AG10803 (cell line): ENCODE results near the gene BATF2.
A peak's percentile ranks its signal among the peaks of the same experiment; 100 is the strongest.
"Not testable (repeated sequence)": the region's sequence is repeated elsewhere in the genome, so short reads cannot be mapped to it uniquely, and the experiment has no call there.

Experiments used
- DNase-seq: peaks from one replicate; pipeline ENCODE4 v3.0.0; 2010; ENCODE audit warnings: low read depth
- H3K4me3 ChIP-seq: 2 replicates; pipeline ENCODE4 v1.5.1; 2011; ENCODE audit warnings: mild to moderate bottlenecking, low read length, control low read depth
- CTCF ChIP-seq: conservative IDR thresholded peaks from 2 replicates; pipeline ENCODE4 v1.5.1; 2011; ENCODE audit warnings: mild to moderate bottlenecking, low read length, control low read depth, inconsistent platforms

Gene BATF2

GRCh38 chr11:65013130-65013887 lies 16.5 kb upstream of the BATF2 start:
- peak; percentile 67 for TF ChIP-seq CTCF
- peak overlapping the region; percentile 88 for H3K4me3 ChIP-seq
- peak; percentile 84 for DNase-seq

DNA sequence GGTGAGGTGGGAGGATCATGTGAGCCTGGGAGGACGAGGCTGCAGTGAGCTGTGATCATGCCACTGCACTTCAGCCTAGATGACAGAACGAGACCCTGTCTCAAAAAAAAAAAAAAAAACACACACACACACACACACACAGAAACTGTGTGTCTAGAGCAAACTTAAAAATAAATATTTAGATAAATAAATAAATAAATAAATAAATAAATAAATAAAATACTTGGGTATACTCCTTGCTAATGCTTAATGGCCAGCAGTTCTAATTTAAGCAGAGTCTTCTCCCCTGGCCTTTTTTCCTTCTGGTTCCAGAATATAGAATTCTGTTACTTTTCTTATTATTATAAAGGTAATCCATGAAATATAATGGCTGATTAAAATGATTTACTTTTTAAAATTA lies 12.1 kb upstream of the BATF2 start:
- H3K4me3 ChIP-seq, result no peak overlapping the region
- DNase-seq, result no peak
- no peak for TF ChIP-seq CTCF

GRCh38 chr11:65008016-65008415 lies 11.2 kb upstream of the BATF2 start:
- DNase-seq, result no peak
- no peak for TF ChIP-seq CTCF
- no peak overlapping the region for H3K4me3 ChIP-seq

DNA sequence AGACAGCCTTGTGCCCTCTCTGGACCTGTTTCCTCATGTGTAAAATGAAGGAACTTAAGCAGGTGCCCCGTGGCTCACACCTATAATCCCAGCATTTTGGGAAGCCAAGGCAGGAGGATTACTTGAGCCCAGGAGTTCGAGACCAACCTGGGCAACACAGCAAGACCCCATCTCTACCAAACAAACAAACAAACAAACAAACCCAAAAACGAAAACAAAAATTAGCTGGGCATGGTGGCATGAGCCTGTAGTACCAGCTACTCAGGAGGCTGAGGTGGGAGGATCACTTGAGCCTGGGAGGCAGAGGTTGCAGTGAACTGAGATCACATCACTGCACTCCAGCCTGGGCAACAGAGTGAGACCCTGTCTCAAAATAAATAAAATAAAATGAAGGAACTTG lies 7.2 kb upstream of the BATF2 start:
- not testable (repeated sequence) for DNase-seq, H3K4me3 ChIP-seq

- no peak overlapping the region for H3K4me3 ChIP-seq
- no peak for TF ChIP-seq CTCF
- DNase-seq, result peak; percentile 39
Measured at GRCh38 chr11:65003282-65003681, 6.5 kb upstream of the BATF2 start.

GRCh38 chr11:65002706-65003105 lies 5.9 kb upstream of the BATF2 start:
- TF ChIP-seq CTCF, result no peak
- DNase-seq, result peak; percentile 34
- H3K4me3 ChIP-seq, result no peak overlapping the region

- DNase-seq, result no peak
- no peak overlapping the region for H3K4me3 ChIP-seq
- no peak for TF ChIP-seq CTCF
Measured at GRCh38 chr11:64999478-64999877, 2.7 kb upstream of the BATF2 start.
